HG03139 (cell line): ENCODE measurements around the gene URAD.
A peak's percentile ranks its signal among the peaks of the same experiment; 100 is the strongest.
"Not testable (repeated sequence)": the region's sequence is repeated elsewhere in the genome, so short reads cannot be mapped to it uniquely, and the experiment has no call there.

Source experiments
- ATAC-seq: cut with Tn5 transposase; IDR thresholded peaks from one replicate; pipeline ENCODE4 v1.9.1; 2021; ENCODE audit not compliant: unreplicated experiment

The URAD gene, protein sequence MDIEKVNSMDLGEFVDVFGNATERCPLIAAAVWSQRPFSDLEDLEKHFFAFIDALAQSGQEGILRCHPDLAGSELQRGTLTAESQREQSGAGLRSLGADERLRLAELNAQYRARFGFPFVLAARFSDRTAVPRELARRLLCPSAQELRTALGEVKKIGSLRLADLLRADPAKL

DNA sequence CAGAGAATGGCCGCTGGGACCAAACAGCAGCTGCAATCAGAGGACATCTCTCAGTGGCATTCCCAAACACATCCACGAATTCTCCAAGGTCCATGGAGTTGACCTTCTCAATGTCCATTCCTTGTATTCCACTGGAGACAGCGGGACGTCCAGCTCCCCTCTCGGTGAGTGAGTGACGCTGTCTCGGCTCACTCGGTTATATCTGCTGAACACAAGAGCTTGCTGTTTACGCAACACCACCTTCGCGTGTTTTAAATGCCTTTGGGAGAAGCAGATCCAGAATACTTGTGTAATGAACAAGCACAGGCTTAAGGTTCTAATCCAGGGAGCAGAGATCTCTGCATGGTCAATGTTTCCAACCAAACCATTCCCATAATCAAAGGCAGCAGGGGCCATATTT is at the start of gene URAD:
Gene URAD (minus strand): TSS at position 174 of the 400 bp plus-strand sequence. CDS start 56 bp downstream, at position 118.
- ATAC-seq: no peak

DNA sequence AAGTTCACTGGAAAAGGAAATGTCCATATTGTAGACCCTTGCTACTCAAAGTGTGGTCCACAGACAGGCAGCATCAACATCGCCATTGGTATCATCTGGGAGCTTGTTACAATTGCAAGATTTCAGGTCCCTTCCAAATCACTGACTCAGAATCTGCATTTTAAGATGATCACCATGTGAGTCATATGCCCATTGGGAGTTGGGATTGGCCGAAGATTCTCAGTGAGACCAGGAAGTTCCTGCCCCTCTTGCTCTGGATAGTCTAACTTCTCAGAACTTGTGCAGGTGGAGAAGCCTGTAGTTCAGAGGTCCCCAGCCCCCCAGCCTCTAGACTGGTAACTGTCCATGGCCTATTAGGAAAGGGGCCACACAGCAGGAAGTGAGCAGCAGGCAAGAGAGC is 48.9 kb upstream of the URAD start:
- ATAC-seq: no peak

DNA sequence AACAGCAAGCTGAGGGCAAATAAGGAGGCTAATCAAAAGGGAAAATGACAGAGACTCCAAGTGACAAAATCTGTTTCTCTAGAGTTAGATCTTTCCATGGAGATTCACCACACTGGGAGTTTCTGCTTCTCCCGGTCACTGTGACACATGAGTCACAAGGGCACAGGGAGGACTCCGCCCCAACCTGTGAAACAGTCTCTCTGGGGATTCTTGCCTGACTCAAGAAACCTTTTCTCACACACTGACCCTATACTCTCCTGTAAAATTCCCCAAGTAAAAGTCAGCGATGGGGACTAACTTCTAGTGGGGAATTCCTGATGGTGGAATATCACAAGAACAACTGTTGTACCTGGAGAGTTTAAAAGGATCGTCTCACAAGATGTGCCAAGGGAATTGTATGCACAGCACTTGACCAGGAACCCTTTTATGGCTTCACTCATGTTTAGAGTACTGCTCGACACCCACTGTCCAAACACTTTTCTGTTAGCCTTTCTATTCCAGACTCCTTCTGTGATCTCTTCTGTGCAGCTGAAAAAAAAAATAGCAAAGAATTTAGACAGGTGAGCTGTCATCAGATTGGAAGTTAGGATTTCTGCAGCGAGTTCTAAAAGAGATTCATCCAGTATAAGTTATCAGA is 46.8 kb upstream of the URAD start:
- ATAC-seq: no peak

DNA sequence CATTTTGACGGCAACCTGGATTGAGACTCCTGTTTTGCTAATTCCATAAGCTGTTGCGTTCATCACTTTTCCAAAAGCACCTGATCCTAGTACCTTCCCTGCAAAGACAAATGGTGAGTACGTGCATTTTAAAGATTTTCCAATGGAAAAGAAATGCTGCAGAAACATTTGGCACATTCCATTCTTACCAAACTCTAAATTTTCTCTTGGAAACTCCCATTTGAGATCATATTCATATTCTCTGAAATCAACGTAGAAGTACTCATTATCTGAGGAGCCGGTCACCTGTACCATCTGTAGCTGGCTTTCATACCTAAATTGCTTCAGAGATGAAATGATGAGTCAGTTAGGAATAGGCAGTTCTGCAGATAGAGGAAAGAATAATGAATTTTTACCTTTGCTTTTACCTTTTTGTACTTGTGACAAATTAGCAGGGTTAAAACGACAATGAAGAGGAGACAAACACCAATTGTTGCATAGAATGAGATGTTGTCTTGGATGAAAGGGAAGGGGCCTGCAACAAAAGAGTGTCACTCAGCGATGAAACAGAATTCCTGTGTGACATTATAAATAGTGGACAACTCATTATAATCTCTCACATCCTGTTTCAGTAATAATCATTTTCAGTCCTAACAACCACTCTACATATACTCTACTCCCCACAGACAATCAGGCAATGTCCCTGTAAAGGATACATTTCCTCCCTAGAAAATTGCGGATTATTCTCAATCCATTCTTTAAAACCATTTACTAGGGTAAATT is 45.6 kb upstream of the URAD start:
- ATAC-seq: no peak

DNA sequence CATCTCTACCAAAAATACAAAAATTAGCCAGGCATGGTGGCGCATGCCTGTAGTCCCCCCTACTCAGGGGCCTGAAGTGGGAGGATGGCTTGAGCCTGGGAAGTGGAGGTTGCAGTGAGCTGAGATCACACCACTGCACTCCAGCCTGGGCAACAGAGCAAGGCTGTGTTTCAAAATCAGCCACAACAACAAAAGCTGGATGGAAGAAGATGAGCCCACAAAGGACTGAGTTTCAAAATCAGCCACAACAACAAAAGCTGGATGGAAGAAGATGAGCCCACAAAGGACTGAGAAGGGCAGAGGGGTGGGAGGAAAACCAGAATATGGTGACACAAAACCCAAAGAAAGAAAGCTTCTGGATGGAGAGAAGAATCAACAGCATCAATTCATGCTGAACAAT is 43.9 kb upstream of the URAD start:
- not testable (repeated sequence) for ATAC-seq

DNA sequence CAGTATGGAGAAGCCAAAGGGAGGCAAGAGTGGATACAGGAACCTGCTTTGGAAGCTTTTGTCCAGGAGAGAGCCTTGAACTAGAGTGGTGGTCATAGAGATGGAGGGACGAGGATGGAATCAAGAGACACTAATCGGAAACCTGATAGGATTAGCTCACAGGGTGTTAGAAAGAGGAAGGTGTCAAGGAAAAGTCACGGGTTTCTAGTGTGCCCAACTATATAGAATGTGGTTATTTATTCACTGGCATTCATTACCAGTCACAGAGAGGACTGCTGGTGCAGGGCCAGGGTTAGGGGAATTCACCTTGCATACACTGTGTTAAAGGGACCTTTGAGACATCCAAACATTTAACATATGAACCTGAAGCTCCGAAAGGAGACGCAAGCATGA is 43.4 kb upstream of the URAD start:
- ATAC-seq: no peak

DNA sequence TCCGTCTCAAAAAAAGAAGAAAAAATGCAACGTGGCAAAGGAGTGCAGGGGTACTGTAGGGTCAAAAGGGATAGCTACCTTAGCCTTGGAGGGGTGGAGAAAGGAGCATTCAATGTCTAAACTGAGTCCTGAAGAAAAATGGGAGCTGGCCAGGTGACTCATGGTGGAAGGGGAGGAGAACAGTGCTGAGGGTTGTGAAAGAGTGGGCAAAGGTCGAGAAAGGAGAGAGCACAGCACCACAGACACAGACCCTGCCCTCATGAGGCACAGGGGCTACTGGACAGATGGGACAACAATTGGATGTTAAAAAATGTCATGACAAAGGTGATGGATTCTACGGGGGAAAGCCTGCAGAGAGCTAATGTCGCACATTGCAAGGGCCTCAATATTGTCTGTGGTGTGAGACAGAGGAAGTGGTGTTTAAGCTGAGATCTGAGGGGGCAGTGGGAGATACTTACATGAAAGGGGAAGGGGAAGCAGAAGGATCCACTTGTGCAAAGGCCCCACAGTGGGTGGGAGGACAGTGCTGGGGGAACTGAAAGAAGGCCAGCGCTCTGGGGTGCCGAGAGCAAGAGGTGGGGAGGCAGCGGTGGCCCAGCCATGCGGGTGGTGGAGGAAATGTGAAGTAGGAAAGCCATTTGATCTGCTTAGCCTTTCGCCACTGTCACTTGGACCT is 42.9 kb upstream of the URAD start:
- no peak for ATAC-seq

DNA sequence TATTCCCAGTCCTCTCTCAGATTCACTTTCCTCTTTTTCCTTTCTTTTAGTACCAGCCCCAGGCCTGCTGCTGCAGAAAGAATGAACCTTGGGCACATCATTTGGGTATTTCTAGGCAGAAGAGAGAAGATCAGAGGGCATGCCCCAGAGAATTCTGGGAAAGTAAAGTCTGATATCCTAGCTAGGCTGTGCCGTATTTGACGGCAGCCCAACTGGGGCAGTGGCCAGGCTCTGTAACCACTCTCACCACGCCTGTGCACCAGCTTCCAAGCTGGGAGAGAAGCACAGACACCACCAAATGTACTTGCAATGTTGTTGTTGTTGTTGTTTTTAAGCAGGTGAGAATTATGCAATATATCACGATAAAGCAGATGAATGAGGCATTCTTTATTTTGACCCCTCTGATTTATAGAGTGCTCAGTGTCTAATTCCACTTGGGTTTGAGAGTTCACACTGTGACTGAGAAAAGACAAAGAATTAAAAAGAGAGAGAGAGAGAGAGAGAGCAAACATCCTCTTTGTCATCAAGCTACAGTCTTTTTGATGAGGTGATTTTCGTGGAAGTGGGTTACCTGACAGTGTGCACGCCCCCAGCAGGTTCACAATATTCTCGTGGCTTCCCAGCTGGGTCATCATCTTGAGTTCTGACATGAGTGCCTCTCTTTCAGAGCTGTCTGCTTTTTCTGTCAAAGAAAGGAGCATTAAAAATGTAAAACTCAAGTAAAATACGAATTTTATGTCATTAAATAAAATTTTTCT is 39.3 kb upstream of the URAD start:
- ATAC-seq: no peak

DNA sequence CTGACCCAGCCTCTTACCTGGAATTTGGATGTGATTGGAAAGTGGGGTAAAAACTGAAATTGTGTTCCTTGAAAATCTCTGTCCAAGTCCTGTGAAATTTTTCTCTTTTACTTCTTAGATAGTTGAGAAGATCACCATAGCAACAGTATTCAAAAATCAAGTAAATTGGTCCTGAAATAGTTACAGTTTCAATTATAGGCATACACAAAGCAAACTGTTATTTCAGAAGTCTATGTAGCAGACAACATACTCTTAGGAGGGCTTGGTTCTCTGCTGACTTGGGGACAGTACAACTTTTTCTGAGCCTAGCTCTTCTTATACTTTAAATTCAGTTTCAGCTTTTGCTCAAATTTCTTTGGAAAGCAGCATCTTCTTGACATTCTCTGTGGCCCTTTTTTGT is 38.6 kb upstream of the URAD start:
- no peak for ATAC-seq

DNA sequence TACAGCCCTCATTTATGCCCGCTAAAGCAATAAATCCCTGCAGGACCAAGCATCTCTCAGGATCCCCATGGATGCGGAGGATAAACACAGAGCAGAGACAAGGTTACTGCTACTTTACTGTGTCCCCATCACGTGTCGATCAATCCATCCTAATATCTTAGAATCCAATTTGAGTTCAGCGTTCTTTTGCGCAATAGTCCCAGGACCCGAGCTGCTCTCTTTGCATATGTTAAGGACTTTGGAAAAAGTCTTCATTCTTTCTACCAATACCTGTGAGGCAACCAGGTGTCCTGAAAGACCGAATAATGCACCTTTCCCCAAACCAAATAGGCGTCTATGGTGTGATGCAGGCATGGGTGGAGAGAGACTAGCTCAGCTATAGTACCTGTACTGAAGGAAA is 38.0 kb upstream of the URAD start:
- no peak for ATAC-seq

DNA sequence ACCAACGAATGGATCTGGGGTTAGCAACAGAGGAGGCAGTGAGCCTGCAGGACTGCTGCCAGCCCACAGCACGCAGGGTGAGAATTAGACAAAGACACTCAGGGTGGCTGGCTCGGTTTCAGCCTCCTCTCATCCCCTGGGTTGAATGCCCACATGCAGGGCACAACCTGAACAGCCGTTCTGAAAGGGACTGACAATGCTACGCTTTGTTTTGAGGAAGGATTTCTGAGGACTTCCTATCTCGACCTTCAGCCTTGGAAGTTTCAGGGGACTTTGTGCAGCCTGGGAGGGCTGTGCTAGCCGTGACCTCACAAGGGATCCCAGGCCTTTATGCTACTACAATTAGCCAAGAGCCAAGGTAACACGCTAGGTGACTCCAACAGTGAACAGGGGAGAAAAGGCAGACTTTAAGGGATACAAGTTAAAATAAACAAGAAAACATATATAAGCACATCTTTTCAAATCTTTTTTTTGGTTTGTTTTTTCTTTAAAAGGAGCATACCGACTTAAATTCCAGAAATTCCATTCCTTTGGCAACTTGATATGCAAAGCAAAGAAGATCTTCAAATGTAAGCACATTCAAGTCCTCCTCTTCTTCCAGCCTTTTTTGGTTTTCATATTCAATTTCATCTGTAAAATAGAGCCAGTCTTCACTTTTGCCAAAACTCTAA is 34.5 kb upstream of the URAD start:
- ATAC-seq: no peak

DNA sequence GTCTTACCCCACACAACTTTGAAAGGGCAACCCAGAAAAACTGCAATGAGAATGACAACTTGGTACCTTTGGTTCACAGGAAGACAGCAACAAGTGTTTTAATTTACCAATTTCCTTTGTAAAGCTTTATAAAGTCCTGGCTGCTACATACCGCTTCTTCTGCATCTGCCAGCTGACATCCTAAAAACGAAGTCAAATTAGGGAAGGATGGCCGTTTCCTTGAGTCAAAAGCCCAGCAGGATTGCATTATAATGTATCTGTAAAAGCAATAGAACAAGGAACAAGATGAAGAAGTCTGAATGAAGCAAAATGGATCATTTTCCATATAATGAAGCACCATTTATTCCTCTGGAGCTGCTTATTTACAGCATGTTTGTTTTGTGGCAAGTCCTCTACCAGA is 25.8 kb upstream of the URAD start:
- no peak for ATAC-seq

DNA sequence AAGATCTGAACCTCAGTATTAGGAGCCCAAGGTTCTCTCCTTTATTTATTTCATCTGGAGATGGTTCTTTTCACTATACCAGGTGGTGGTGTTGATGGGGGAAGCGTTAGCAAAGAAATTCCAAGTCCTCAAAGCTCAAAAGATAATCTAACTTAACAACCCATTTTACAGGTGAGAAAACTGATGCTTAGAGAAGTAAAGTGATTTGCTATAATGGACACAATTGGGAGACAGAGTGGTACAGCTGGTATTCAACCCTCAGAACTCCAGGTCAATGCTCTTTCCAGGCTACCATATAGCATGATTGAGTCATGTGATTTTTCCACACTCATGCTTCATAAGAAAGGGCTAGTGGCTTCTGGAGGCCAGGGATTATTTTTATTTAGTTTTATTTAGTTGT is 25.0 kb upstream of the URAD start:
- ATAC-seq: no peak

DNA sequence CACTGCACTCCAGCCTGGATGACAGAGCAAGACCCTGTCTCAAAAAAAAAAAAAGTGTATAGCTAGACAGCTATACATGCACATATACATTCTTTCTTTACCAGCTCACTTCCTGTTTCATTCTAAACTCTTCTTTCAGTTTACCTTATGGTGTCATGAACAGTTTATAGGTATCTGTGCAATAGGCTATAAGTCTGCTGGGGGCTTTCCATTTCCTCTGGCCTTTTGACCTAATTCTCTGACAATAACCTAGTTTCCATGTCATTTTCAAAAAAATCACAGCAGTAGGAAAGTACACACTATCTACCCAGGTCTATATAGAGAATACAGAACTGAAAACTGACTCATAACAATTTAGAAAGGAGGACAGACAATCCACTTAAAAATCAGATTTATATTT is 24.4 kb upstream of the URAD start:
- ATAC-seq: peak; percentile 66

DNA sequence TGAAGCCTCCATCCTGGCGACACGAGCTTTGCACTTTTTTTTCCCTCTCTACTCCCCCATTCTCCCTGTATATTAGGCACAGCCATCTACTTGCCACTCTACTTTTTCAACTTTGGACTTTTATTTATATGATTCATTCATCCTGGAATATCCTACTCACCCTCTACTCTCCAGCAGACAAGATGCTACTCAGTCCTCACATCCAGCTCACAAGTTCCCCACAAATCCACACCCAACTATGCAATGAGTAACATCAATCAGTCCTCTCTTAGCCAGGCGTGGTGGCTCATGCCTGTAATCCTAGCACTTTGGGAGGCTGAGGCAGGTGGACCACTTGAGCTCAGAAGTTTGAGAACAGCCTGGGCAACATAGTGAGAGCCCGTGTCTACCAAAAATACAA is 23.9 kb upstream of the URAD start:
- ATAC-seq: no peak

DNA sequence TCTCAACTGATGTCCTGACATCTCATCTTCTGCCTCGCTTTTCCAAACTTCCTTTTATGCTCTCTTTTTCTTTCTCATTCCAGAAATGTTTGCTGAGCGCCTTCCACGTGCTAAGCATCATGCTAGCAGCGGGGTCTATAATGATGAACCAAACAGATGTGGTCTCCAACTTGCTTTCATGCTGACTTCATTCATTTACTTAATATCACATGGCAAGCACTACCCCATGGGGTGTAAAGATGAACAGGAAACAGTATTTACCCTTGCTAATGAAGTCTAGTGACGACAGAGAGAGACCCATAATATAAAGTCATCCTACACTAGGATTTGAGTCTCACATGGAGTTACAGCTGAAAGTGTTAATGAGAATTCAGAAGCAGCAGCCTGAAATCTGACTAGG is 21.6 kb upstream of the URAD start:
- ATAC-seq: no peak

DNA sequence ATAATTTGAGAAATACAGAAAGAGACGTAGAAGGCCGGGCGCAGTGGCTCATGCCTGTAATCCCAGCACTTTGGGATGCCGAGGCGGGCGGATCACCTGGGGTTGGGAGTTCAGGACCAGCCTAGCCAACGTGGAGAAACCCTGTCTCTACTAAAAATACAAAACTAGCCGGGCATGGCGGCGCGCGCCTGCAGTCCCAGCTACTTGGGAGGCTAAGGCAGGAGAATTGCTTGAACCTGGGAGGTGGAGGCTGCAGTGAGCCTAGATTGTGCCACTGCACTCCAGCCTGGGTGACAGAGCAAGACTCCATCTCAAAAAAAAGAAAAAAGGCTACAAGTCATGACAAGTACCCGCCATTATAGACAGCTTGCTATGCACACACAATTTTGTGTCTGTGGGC is 16.5 kb upstream of the URAD start:
- ATAC-seq: not testable (repeated sequence)

DNA sequence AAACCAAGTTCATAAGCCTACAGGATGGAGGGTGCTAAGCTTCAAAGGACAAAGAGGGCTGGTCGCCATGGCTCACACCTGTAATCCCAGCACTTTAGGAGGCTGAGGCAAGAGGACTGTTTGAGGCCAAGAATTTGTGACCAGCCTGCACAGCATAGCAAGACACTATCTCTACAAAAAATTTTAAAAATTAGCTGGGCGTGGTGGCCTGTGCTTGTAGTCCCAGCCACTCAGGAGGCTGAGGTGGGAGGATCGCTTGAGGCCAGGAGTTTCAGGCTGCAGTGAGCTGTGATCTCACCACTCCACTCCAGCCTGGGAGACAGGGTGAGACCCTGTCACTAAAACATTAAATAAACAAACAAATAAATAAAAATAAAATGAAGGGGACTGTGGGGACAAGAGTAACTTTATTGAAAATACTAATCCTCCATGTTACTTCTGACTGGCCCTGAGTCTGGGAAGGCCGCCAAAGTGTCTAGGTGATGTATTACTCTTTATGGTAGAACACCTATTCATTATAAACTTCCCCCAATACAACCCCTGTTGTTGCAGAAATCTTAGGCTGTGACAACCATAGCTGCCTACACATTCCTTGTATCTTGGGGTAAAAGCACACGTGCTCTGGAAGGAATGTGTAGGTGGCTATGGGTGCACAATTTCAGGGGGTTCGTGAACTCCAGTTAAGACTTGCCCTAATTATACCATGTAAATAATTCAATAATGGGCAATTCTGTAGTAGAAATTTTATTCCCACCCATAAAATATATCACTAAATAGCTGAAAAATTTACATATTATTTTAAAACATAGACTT is 14.6 kb upstream of the URAD start:
- ATAC-seq: no peak

DNA sequence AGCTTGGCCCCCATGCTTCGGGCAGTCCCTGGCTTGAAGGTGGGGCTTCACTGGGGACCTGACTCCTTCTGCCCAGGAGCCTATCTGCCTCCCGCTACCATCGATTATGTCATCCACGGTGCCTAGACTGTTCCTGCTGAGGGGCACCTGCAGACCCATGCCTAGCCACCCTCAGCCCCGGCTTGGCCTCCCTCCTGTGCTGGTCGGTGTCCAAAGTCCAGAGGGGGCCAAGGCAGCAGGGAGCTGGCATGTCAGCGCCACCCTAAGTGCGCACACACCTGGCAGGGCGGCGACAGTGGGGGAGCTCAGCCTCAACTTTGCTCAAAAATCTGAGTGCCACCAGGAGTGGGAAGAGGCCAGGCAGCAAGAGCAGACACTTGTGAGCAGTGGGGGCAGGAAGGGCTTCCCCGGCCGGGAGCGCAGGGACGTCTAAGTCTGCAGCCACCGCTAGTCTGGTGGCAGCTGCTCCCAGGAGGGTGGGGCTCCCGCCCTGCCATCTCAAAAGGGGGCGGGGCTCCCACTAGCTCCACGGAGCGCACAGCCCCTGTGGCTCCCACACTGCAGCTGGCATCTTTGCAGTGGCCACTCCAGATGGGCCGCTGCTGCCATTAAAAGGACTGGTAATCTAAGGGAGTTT is 13.5 kb upstream of the URAD start:
- ATAC-seq: no peak
